Type B pancreatic cell (in vitro differentiated cells): ENCODE data around the gene CBLC. TPM values are rescaled to one million over a fixed set of nuclear protein-coding genes. Genes with fewer than 3 reads are reported as not detected.

Experiments
- DNase-seq: peaks from one replicate; pipeline ENCODE4 v3.0.0; 2021; ENCODE audit warnings: mixed read lengths; ENCODE audit not compliant: unreplicated experiment; ENCODE audit errors: extremely low spot score
- H3K27ac Mint-ChIP-seq: 2 replicates; pipeline ENCODE4 v1.8.0; 2021; ENCODE audit warnings: mild to moderate bottlenecking, mixed read lengths
- H3K27me3 Mint-ChIP-seq: 2 replicates; pipeline ENCODE4 v1.8.0; 2021; ENCODE audit warnings: mixed read lengths
- H3K36me3 Mint-ChIP-seq: 2 replicates; pipeline ENCODE4 v1.8.0; 2021; ENCODE audit warnings: mixed read lengths
- H3K4me1 Mint-ChIP-seq: one replicate; pipeline ENCODE4 v1.8.0; 2021; ENCODE audit warnings: mixed read lengths; ENCODE audit not compliant: unreplicated experiment
- H3K4me3 Mint-ChIP-seq: 2 replicates; pipeline ENCODE4 v1.8.0; 2021; ENCODE audit warnings: mild to moderate bottlenecking, mixed read lengths
- H3K9me3 Mint-ChIP-seq: 2 replicates; pipeline ENCODE4 v1.8.0; 2021; ENCODE audit warnings: mixed read lengths
- total RNA-seq: library from RNA; stranded (reverse); gene quantifications from 2 replicates; pipeline ENCODE4 v1.2.1, GENCODE V29; 2021; ENCODE audit warnings: low replicate concordance
- TF ChIP-seq, protein P1 (sequence below): fragments of 200-600 bp; sonication (generic); conservative IDR thresholded peaks from 2 replicates; pipeline ENCODE4 v1.5.0; 2021; ENCODE audit warnings: antibody characterized with exemption, mild to moderate bottlenecking

Gene CBLC
- total RNA-seq, 1 donor from 2014 or later: 13.9 TPM

DNA sequence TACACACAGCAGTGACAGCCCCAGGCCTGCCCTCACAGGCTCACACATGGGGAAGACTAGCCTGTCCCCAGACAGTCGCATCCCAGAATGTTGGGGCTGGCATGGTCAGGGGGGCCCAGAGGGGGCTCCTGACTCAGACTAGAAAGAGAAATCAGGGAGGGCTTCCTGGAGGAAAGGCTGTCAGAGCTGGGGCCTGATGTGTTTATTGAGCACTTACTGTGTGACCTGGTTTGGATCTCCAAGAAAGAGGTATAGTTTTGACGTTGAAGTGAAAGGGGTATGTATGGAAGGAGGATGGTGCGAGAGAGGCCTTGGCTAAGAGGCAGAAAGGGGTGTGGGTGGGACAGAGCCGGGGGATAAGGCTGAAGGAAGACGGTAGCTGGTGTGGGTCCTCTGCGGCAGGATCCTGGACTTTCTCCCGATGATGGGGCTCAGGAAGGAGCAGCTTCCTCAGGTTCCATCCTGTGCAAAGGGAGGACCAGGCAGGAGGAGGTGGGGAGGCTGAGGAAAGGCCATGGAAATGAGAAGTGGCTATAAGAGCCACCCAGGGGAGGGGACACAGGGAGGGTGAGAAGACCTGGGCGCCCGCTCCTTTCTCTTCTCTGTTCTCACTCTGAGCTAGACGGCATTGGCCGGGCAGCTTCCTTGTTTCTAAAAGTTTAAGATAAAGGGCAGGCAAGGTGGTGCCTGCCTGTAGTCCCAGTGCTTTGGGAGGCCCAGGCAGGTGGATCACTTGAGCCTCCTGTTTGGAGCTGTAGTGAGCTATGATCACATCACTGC, 45.3 kb upstream of the CBLC start:
- TF ChIP-seq, protein P1, sequence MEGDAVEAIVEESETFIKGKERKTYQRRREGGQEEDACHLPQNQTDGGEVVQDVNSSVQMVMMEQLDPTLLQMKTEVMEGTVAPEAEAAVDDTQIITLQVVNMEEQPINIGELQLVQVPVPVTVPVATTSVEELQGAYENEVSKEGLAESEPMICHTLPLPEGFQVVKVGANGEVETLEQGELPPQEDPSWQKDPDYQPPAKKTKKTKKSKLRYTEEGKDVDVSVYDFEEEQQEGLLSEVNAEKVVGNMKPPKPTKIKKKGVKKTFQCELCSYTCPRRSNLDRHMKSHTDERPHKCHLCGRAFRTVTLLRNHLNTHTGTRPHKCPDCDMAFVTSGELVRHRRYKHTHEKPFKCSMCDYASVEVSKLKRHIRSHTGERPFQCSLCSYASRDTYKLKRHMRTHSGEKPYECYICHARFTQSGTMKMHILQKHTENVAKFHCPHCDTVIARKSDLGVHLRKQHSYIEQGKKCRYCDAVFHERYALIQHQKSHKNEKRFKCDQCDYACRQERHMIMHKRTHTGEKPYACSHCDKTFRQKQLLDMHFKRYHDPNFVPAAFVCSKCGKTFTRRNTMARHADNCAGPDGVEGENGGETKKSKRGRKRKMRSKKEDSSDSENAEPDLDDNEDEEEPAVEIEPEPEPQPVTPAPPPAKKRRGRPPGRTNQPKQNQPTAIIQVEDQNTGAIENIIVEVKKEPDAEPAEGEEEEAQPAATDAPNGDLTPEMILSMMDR: no peak
- no peaks in the 10 kb centered on the region for H3K36me3 Mint-ChIP-seq
- H3K4me3 Mint-ChIP-seq: no peak overlapping the region
- no peaks in the 10 kb centered on the region for H3K9me3 Mint-ChIP-seq
- H3K27ac Mint-ChIP-seq: no peak overlapping the region
- H3K27me3 Mint-ChIP-seq: no peaks in the 10 kb centered on the region
- DNase-seq: no peak
- no peaks in the 10 kb centered on the region for H3K4me1 Mint-ChIP-seq

DNA sequence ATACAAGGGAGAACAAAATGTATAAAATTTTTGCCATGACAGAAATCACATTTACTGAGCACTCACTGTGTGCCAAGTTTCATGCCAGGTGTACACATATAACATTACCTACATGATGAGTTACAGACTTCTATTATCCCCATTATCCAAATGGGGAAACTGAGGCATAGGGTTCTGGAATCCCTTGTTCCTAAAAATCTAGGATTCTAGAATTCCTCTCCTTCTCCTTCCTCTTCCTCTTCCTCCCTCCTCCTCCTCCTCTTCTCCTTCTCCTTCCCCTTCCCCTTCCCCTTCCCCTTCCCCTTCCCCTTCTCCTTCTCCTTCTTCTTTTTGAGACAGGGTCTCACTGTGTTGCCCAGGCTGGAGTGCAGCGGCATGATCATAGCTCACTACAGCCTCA, 43.3 kb upstream of the CBLC start:
- Mint-ChIP-seq H3K27me3 (peaks cover 11% of the 10 kb centered on the region), H3K4me1 (peaks cover 3% of the 10 kb centered on the region), H3K4me3 (no peak overlapping the region), H3K27ac (no peak overlapping the region), H3K9me3 (no peaks in the 10 kb centered on the region), H3K36me3 (no peaks in the 10 kb centered on the region)
- DNase-seq: no peak
- TF ChIP-seq, protein P1: no peak

DNA sequence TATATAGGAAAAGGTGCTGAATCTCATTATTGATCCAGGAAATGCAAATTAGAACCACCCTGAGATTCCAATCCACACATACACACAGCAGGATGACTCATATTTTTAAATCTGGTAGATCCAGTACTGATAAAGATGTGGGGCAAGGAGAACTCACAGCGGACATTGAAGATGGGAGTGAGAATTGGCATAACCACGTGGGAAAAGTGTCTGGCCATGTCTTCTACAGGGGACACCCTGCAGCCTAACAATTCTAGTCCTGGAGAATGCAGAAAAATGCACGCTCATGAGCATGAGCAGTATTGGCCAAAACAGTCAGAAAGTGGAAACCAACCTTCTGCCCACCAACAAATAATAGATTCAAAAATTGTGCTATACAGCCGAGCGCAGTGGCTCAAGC, 42.7 kb upstream of the CBLC start:
- Mint-ChIP-seq H3K36me3 (no peaks in the 10 kb centered on the region), H3K27ac (no peak overlapping the region), H3K27me3 (peaks cover 12% of the 10 kb centered on the region), H3K9me3 (no peaks in the 10 kb centered on the region), H3K4me3 (no peak overlapping the region), H3K4me1 (peaks cover 4% of the 10 kb centered on the region)
- TF ChIP-seq, protein P1: no peak
- DNase-seq: no peak

DNA sequence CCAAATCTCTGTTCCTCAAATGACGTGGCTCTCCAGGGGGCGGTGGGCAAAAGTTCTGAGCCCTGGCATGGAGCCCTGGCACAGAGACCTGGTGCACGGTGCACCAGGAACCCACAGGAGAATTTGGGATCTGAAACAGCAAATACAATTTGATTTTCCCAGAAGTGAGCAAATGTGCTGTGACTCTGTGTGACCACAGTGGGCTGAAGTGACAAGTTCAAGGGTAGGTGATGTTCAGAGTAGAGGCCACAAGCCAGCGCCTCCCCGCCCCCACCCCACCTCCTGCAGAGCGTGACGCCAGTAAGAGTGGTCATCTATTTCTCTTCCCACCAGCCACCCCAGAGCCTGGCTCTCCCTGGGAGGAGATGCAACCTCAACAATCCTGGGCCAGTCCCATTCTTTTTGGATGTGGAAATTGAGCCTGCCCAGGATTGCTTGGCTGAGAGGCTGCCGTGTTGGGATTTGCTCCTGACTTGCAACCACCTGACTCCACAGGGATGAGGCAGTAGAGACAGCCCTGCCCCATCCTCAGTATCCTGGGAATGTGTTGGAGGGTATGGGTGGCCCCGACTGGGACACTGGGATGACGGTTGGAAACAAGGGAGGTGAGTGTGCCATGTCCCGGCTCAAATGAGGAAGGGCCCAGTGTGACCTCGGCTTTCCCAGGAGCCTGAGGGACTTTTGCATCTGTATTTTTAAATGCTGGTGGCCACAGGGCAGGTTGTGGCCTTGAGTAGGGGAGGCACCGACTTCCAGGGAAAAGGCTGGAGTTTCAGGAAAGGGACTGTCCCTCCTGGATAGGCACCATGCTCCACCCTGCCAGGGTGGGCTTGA, 40.2 kb upstream of the CBLC start:
- Mint-ChIP-seq H3K27me3 (peaks cover 12% of the 10 kb centered on the region), H3K9me3 (no peaks in the 10 kb centered on the region), H3K4me3 (no peak overlapping the region), H3K36me3 (no peaks in the 10 kb centered on the region), H3K4me1 (peaks cover 8% of the 10 kb centered on the region), H3K27ac (no peak overlapping the region)
- DNase-seq: no peak
- TF ChIP-seq, protein P1: no peak

DNA sequence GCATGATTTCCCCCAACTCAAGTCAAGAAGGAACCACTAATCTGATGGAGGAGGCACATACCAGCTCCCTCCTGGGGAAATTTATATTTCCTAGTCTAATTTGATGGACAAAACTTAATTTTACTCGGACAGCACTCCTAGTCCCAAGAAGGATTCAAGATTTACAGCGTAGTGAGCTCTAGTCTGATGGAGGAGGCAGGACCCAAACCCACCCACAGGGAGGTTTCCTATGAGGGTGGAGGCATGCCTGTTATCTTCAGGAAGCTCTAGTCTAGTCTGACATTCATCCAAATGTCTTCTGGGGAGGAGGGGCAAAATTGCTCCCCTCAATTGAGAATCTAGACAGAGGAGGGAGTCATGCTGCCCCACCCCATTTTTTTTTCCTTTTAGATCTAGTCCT, 39.6 kb upstream of the CBLC start:
- no peaks in the 10 kb centered on the region for H3K36me3 Mint-ChIP-seq
- H3K4me1 Mint-ChIP-seq: peaks cover 14% of the 10 kb centered on the region
- no peaks in the 10 kb centered on the region for H3K9me3 Mint-ChIP-seq
- H3K4me3 Mint-ChIP-seq: no peak overlapping the region
- peaks cover 12% of the 10 kb centered on the region for H3K27me3 Mint-ChIP-seq
- TF ChIP-seq, protein P1: no peak
- H3K27ac Mint-ChIP-seq: no peak overlapping the region
- no peak for DNase-seq
